ENCODE measurements around the gene CCDC12.
A peak's percentile ranks its signal among the peaks of the same experiment; 100 is the strongest.

- no peak for TF ChIP-seq EZH2 (IDR thresholded peaks at IDR 0.05; ENCODE audit: low read length, unreplicated experiment)
- TF ChIP-seq CTCF (conservative IDR thresholded peaks at IDR 0.05; ENCODE audit: low read depth, low read length), result 0 out of 2 replicates have a peak, but pooled peaks have one; percentile 17
- TF ChIP-seq EZH2phosphoT487 (IDR thresholded peaks at IDR 0.05; ENCODE audit: borderline replicate concordance, low read length), result no peak
Measured at GRCh38 chr3:46897829-46898320, 78.7 kb downstream of the CCDC12 start.
